HepG2 (cell line): ENCODE data around the gene SLC5A6. TPM values are rescaled to one million over a fixed set of nuclear protein-coding genes. Genes with fewer than 3 reads are reported as not detected.

Source experiments
- ARID4A ChIP-seq: sonication (generic); formaldehyde crosslinking; IDR thresholded peaks from 2 replicates; pipeline ENCODE4 v1.5.0; 2020; ENCODE audit warnings: mild to moderate bottlenecking, missing genetic modification reagents, borderline replicate concordance
- BRF2 ChIP-seq: sonication (generic); formaldehyde crosslinking; IDR thresholded peaks from 2 replicates; pipeline ENCODE4 v1.8.1; 2022; ENCODE audit warnings: mild to moderate bottlenecking, missing genetic modification reagents
- CBX1 ChIP-seq: IDR thresholded peaks from one replicate; pipeline ENCODE4 v1.6.1; 2016; ENCODE audit warnings: antibody characterized with exemption, low read depth
- ELF1 ChIP-seq: sonication (generic); formaldehyde crosslinking; IDR thresholded peaks from 2 replicates; pipeline ENCODE4 v1.4.0; 2020; ENCODE audit warnings: missing genetic modification reagents
- ERF ChIP-seq: IDR thresholded peaks from 2 replicates; pipeline ENCODE4 v1.6.1; 2018; ENCODE audit warnings: missing biosample characterization, missing genetic modification reagents
- FOSL1 ChIP-seq: sonication (generic); formaldehyde crosslinking; IDR thresholded peaks from 2 replicates; pipeline ENCODE4 v1.9.0; 2021; ENCODE audit warnings: missing genetic modification reagents, borderline replicate concordance
- GPBP1L1 ChIP-seq: sonication (generic); formaldehyde crosslinking; IDR thresholded peaks from 2 replicates; pipeline ENCODE4 v1.5.0; 2020; ENCODE audit warnings: mild to moderate bottlenecking, missing genetic modification reagents
- HDAC6 ChIP-seq: fragments of 200-600 bp; sonication (generic); IDR thresholded peaks from 2 replicates; pipeline ENCODE4 v1.7.0; 2017; ENCODE audit warnings: mild to moderate bottlenecking, antibody characterized with exemption, low read length, low read depth
- HNRNPL ChIP-seq: fragments of 200-400 bp; formaldehyde crosslinking; IDR thresholded peaks from 2 replicates; pipeline ENCODE4 v1.6.1; 2017; ENCODE audit warnings: mild to moderate bottlenecking, low read depth, low read length
- MAFG ChIP-seq: sonication (generic); formaldehyde crosslinking; IDR thresholded peaks from 2 replicates; pipeline ENCODE4 v1.5.1; 2020; ENCODE audit warnings: mild to moderate bottlenecking, missing genetic modification reagents
- NR3C1 ChIP-seq: sonication (generic); formaldehyde crosslinking; IDR thresholded peaks from 2 replicates; pipeline ENCODE4 v1.4.0; 2020; ENCODE audit warnings: missing genetic modification reagents
- PHF5A ChIP-seq: IDR thresholded peaks from one replicate; pipeline ENCODE4 v1.6.1; 2018; ENCODE audit warnings: low read depth, missing genetic modification reagents; ENCODE audit not compliant: unreplicated experiment
- RXRB ChIP-seq: IDR thresholded peaks from 2 replicates; pipeline ENCODE4 v1.6.1; 2016; ENCODE audit warnings: borderline replicate concordance, missing genetic modification reagents, missing compliant biosample characterization
- ZKSCAN8 ChIP-seq: IDR thresholded peaks from 2 replicates; pipeline ENCODE4 v1.6.1; 2016; ENCODE audit warnings: borderline replicate concordance, missing genetic modification reagents, missing compliant biosample characterization
- ZNF20 ChIP-seq: sonication (generic); formaldehyde crosslinking; IDR thresholded peaks from 2 replicates; pipeline ENCODE4 v1.4.0; 2020; ENCODE audit warnings: mild to moderate bottlenecking, moderate library complexity, missing genetic modification reagents
- ZNF3 ChIP-seq: IDR thresholded peaks from 2 replicates; pipeline ENCODE4 v1.7.0; 2017; ENCODE audit warnings: inconsistent platforms
- ZNF607 ChIP-seq: sonication (generic); formaldehyde crosslinking; IDR thresholded peaks from 2 replicates; pipeline ENCODE4 v1.5.1; 2020; ENCODE audit warnings: missing genetic modification reagents, mild to moderate bottlenecking, borderline replicate concordance
- ZNF761 ChIP-seq: sonication (generic); formaldehyde crosslinking; conservative IDR thresholded peaks from 2 replicates; pipeline ENCODE4 v1.4.0; 2020; ENCODE audit warnings: mild to moderate bottlenecking, missing genetic modification reagents
- polyA plus RNA-seq, 8 experiments: library from polyadenylated mRNA; depleted of rRNA in 3 of 8; stranded (reverse) in 7 of 8; unstranded in 1 of 8; fragments of >200 nt; fragmentation: Illumina TruSeq in 4 of 8; extraction: Trizol in 4 of 8; gene quantifications; 2 replicates each; pipeline versions ENCODE4 v1.2.1 to v1.2.3, GENCODE V29; 2011 to 2016; ENCODE audit warnings: low read depth in 4 of 8, missing spikeins in 1 of 8, mixed read lengths in 1 of 8; ENCODE audit not compliant: insufficient read depth in 1 of 8
- total RNA-seq, 5 experiments: library from RNA; depleted of rRNA; stranded (reverse); fragments of >200 nt; fragmentation: Illumina TruSeq; extraction: Trizol; gene quantifications; 2 replicates each; pipeline ENCODE4 v1.2.3, GENCODE V29; 2016; ENCODE audit warnings: low read depth in 1 of 5
- TF ChIP-seq, protein P1 (sequence below): sonication (generic); formaldehyde crosslinking; conservative IDR thresholded peaks from 2 replicates; pipeline ENCODE4 v1.4.0; 2020; ENCODE audit warnings: missing genetic modification reagents
- TF ChIP-seq, protein P2 (sequence below): sonication (generic); formaldehyde crosslinking; IDR thresholded peaks from 2 replicates; pipeline ENCODE4 v1.8.0; 2022; ENCODE audit warnings: mild to moderate bottlenecking, missing genetic modification reagents; ENCODE audit not compliant: insufficient replicate concordance

The SLC5A6 gene
- total and polyA plus RNA-seq, 2 of the 13 experiments (the other 11 are each of a cell fraction or from before 2014, with no cell fraction given) = 135 to 417 TPM

GRCh38 chr2:27209621-27210401 is 2.3 kb downstream of the SLC5A6 start (continued):
- TF ChIP-seq CBX1 (no peak), ELF1 (CRISPR knock-in tag) (no peak), GPBP1L1 (CRISPR knock-in tag) (no peak), ZNF761 (no peak), PHF5A (CRISPR knock-in tag) (no peak), BRF2 (CRISPR knock-in tag) (no peak), ARID4A (peak; percentile 40; the same call in 1 of the 2 replicates), ZNF3 (CRISPR knock-in tag) (no peak), NR3C1 (CRISPR knock-in tag) (no peak), ZNF20 (no peak), ERF (CRISPR knock-in tag) (no peak; the same call in 1 of the 2 replicates), HDAC6 (no peak), ZKSCAN8 (CRISPR knock-in tag) (no peak), ZNF607 (CRISPR knock-in tag) (no peak), FOSL1 (CRISPR knock-in tag) (no peak), HNRNPL (no peak), RXRB (CRISPR knock-in tag) (no peak), MAFG (CRISPR knock-in tag) (no peak)
- TF ChIP-seq, protein P1, sequence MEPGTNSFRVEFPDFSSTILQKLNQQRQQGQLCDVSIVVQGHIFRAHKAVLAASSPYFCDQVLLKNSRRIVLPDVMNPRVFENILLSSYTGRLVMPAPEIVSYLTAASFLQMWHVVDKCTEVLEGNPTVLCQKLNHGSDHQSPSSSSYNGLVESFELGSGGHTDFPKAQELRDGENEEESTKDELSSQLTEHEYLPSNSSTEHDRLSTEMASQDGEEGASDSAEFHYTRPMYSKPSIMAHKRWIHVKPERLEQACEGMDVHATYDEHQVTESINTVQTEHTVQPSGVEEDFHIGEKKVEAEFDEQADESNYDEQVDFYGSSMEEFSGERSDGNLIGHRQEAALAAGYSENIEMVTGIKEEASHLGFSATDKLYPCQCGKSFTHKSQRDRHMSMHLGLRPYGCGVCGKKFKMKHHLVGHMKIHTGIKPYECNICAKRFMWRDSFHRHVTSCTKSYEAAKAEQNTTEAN = no peak
- TF ChIP-seq, protein P2, sequence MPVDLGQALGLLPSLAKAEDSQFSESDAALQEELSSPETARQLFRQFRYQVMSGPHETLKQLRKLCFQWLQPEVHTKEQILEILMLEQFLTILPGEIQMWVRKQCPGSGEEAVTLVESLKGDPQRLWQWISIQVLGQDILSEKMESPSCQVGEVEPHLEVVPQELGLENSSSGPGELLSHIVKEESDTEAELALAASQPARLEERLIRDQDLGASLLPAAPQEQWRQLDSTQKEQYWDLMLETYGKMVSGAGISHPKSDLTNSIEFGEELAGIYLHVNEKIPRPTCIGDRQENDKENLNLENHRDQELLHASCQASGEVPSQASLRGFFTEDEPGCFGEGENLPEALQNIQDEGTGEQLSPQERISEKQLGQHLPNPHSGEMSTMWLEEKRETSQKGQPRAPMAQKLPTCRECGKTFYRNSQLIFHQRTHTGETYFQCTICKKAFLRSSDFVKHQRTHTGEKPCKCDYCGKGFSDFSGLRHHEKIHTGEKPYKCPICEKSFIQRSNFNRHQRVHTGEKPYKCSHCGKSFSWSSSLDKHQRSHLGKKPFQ (CRISPR knock-in tag) = no peak
